PFSK-1 (cell line): Measurements from ENCODE around the gene RUNX1.

ENCODE experiments used
- FOXP2 ChIP-seq: optimal IDR thresholded peaks from 2 replicates; pipeline ENCODE3; 2011; ENCODE audit warnings: borderline replicate concordance, control low read depth, inconsistent platforms; ENCODE audit not compliant: insufficient read depth; ENCODE audit errors: extremely low read length, extremely low read depth
- POLR2AphosphoS5 ChIP-seq: IDR thresholded peaks from 2 replicates; pipeline ENCODE4 v1.6.1; 2012; ENCODE audit warnings: low read depth, mild to moderate bottlenecking, control low read depth, low read length, moderate library complexity
- SIN3A ChIP-seq: IDR thresholded peaks from 2 replicates; pipeline ENCODE4 v1.6.1; 2012; ENCODE audit warnings: mild to moderate bottlenecking, low read length, moderate library complexity, borderline replicate concordance; ENCODE audit not compliant: insufficient read depth
- TAF1 ChIP-seq: IDR thresholded peaks from 2 replicates; pipeline ENCODE4 v1.6.1; 2012; ENCODE audit warnings: low read length, control low read depth, borderline replicate concordance; ENCODE audit not compliant: insufficient read depth
- TF ChIP-seq, protein P1 (sequence below), 2 experiments: IDR thresholded peaks; 2 replicates each; pipeline versions ENCODE4 v1.6.1 to v1.8.0; 2011 to 2012; ENCODE audit warnings: low read depth in 2 of 2, low read length in 2 of 2, control low read depth in 1 of 2, inconsistent platforms in 1 of 2, mild to moderate bottlenecking in 1 of 2, moderate library complexity in 1 of 2; ENCODE audit not compliant: insufficient read depth in 1 of 2

RUNX1 gene

DNA sequence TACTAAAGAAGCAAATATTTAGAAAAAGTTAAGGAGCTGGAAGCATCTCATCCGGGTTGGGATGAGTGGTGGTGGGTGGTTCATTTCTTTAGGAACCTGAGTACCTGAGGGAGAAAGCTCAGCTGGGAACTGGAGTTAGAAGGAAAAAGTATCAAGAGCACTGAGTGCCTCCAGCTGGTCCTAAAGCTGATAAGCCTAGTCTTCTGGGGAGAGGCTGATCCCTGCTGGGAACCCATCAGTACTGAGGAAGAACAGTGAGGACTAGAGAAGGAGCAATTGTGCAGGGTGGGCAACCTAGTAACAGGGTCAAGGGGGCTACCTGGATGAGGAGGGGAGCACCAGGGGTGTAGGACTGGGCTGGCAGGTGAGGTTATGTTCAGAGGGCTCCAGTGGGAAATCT is 89.5 kb downstream of the RUNX1 start:
- TF ChIP-seq FOXP2 (no peak), SIN3A (no peak), TAF1 (no peak), POLR2AphosphoS5 (no peak)
- TF ChIP-seq, protein P1, sequence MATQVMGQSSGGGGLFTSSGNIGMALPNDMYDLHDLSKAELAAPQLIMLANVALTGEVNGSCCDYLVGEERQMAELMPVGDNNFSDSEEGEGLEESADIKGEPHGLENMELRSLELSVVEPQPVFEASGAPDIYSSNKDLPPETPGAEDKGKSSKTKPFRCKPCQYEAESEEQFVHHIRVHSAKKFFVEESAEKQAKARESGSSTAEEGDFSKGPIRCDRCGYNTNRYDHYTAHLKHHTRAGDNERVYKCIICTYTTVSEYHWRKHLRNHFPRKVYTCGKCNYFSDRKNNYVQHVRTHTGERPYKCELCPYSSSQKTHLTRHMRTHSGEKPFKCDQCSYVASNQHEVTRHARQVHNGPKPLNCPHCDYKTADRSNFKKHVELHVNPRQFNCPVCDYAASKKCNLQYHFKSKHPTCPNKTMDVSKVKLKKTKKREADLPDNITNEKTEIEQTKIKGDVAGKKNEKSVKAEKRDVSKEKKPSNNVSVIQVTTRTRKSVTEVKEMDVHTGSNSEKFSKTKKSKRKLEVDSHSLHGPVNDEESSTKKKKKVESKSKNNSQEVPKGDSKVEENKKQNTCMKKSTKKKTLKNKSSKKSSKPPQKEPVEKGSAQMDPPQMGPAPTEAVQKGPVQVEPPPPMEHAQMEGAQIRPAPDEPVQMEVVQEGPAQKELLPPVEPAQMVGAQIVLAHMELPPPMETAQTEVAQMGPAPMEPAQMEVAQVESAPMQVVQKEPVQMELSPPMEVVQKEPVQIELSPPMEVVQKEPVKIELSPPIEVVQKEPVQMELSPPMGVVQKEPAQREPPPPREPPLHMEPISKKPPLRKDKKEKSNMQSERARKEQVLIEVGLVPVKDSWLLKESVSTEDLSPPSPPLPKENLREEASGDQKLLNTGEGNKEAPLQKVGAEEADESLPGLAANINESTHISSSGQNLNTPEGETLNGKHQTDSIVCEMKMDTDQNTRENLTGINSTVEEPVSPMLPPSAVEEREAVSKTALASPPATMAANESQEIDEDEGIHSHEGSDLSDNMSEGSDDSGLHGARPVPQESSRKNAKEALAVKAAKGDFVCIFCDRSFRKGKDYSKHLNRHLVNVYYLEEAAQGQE (IDR thresholded peaks at IDR 0.05; ENCODE audit: insufficient read depth in 1 of 2, low read depth in 2 of 2, low read length in 2 of 2): no peak

DNA sequence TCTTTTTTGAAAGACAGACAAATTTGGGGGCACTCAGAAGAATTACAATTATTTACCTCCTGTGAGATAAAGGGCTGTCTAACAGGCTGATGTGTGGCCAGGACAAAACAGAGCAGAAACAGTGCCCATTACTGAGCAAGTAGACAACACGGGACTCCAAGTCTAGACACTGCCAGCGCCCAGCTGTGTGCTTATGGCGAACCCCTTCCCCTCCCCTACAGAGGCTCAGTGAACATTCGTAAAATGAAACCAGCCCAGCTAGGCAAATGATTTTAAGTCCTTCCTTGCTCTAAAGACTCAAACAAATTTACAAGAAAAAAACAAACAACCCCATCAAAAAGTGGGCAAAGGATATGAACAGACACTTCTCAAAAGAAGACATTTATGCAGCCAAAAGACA is 91.1 kb downstream of the RUNX1 start:
- TF ChIP-seq POLR2AphosphoS5: no peak
- TF ChIP-seq FOXP2: no peak
- no peak for TF ChIP-seq TAF1
- TF ChIP-seq, protein P1 (IDR thresholded peaks at IDR 0.05; ENCODE audit: insufficient read depth in 1 of 2, low read depth in 2 of 2, low read length in 2 of 2): no peak
- TF ChIP-seq SIN3A: no peak

DNA sequence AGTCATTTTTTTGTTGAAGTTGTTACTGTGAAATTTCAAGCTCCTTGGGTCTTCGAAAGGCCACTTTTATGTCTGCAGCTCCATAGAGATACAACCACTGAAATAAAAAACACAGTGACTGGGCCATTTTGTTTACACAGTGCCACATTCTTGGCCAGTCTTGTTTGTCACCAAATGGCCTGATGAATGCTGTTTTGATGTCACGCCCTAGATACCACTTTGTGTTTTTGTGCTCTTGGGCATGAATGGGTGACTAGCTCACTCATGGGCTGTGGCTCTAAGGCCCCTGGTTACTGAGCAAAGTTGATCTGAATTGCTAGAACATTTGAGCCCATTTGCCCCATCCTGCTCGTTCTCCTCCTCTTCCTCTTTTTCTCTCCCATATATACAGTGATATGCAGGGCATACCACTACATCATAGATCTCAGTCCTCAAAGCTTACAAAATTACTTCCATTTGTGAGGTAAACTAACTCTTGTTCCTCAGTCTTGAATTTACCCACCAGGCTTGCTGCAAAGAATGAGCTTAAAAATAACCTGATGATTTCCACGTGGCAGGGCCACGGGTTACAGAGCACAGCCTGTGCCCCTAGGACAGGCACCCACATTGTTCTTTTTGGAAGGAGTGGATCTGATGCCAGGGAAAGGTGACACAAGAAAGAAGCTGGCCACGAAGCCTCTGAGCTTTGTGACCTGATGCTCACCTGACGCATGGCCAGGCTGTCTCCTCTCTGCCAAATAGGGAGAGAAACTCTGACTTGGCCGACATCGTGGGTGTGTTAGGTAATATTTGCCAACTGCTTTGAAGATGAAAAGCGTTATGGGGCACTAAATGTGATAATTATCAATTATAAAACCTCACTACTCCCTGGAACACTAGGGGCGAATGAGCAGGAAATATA is 92.4 kb downstream of the RUNX1 start:
- TF ChIP-seq TAF1: no peak

GRCh38 chr21:34953950-34954349 is 95.2 kb downstream of the RUNX1 start:
- TF ChIP-seq TAF1 (no peak), FOXP2 (no peak), POLR2AphosphoS5 (no peak)

- TF ChIP-seq POLR2AphosphoS5: no peak
These were observed 96.4 kb downstream of the RUNX1 start for GRCh38 chr21:34952701-34953100.

DNA sequence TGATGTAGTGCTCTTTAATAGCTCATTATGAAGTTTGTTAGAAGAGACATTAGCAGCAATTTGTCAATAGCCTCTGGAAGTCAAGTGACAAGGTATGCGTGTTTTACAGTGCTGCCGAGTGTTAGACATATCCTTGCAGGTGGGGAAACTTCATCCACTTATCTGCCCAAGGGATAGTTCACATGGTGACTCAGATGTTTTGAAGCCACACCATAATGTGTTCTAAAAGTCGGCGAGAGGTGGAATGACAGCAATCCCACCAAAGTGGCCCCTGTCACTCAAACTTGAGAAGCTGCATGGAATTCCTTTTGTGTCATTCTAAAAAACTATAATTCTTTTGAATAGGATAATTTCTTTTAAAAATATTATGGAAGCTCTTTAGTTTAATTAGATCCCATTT is 98.1 kb downstream of the RUNX1 start:
- TF ChIP-seq FOXP2 (no peak), SIN3A (no peak), TAF1 (no peak), POLR2AphosphoS5 (no peak)
- TF ChIP-seq, protein P1 (IDR thresholded peaks at IDR 0.05; ENCODE audit: insufficient read depth in 1 of 2, low read depth in 2 of 2, low read length in 2 of 2): no peak

DNA sequence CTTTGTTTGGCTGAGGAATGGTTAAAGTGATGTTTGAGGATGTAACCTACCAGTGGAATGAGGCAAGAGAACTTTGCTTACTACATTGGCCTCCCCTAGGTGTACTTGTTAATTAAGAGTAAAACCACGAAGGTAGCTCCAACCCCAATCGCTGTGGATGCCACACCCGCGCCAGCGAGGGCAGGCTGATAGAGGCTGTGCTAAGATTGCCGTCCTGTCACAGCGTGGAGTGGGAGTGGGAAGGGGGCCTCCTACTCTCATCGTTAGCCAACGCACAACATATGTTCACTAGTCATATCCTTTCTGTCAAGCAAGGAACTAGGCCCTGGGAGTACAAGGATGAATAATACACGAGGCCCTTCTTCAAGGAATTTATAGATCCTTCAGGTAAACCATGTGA is 99.6 kb downstream of the RUNX1 start:
- TF ChIP-seq, protein P1 (IDR thresholded peaks at IDR 0.05; ENCODE audit: insufficient read depth in 1 of 2, low read depth in 2 of 2, low read length in 2 of 2): no peak
- TF ChIP-seq FOXP2 (no peak), TAF1 (no peak), POLR2AphosphoS5 (no peak), SIN3A (no peak)
